Endodermal cell (in vitro differentiated cells): ENCODE measurements around the gene AMIGO2. TPM values are rescaled to one million over a fixed set of nuclear protein-coding genes. Genes with fewer than 3 reads are reported as not detected.

Experiments used
- DNase-seq: peaks from one replicate; pipeline ENCODE4 v3.0.0-alpha.2; 2017
- H3K27ac ChIP-seq: 2 replicates; pipeline ENCODE4 v1.5.1; 2013; ENCODE audit warnings: mild to moderate bottlenecking, low read depth, low read length, moderate library complexity
- H3K27me3 ChIP-seq: 2 replicates; pipeline ENCODE4 v1.6.1; 2013; ENCODE audit warnings: mild to moderate bottlenecking, low read length, moderate library complexity; ENCODE audit not compliant: insufficient read depth, control insufficient read depth, poor library complexity, severe bottlenecking
- H3K36me3 ChIP-seq: 2 replicates; pipeline ENCODE4 v1.7.0; 2013; ENCODE audit warnings: mild to moderate bottlenecking, low read length, moderate library complexity; ENCODE audit not compliant: control insufficient read depth, insufficient read depth
- H3K4me1 ChIP-seq: one replicate; pipeline ENCODE4 v1.7.0; 2013; ENCODE audit warnings: low read length; ENCODE audit not compliant: control insufficient read depth, insufficient read depth
- H3K4me3 ChIP-seq: 2 replicates; pipeline ENCODE4 v1.5.1; 2013; ENCODE audit warnings: mild to moderate bottlenecking, low read length, moderate library complexity
- H3K9ac ChIP-seq: 2 replicates; pipeline ENCODE4 v1.6.1; 2013; ENCODE audit warnings: mild to moderate bottlenecking, low read length, moderate library complexity; ENCODE audit not compliant: poor library complexity, severe bottlenecking; ENCODE audit errors: extremely low read depth
- H3K9me3 ChIP-seq: 2 replicates; pipeline ENCODE4 v1.6.1; 2013; ENCODE audit warnings: mild to moderate bottlenecking, low read length, moderate library complexity; ENCODE audit not compliant: control insufficient read depth
- H3K27ac Mint-ChIP-seq: 2 replicates; pipeline ENCODE4 v1.8.0; 2020; ENCODE audit warnings: mixed read lengths
- H3K27me3 Mint-ChIP-seq: 2 replicates; pipeline ENCODE4 v1.8.0; 2021; ENCODE audit warnings: mild to moderate bottlenecking, mixed read lengths; ENCODE audit not compliant: insufficient read depth
- H3K36me3 Mint-ChIP-seq: 2 replicates; pipeline ENCODE4 v1.8.0; 2020; ENCODE audit warnings: low read depth, mixed read lengths
- H3K4me1 Mint-ChIP-seq: 2 replicates; pipeline ENCODE4 v1.8.0; 2020; ENCODE audit warnings: mixed read lengths
- H3K4me3 Mint-ChIP-seq: 2 replicates; pipeline ENCODE4 v1.8.0; 2020; ENCODE audit warnings: mild to moderate bottlenecking, moderate library complexity, mixed read lengths
- H3K9me3 Mint-ChIP-seq: 2 replicates; pipeline ENCODE4 v1.8.0; 2020; ENCODE audit warnings: mild to moderate bottlenecking, mixed read lengths
- WGBS, 2 experiments: methylation state at CpG; one replicate each; pipeline versions ENCODE4 v1.1.5 to v1.1.7; 2013; ENCODE audit warnings: missing lambda C conversion rate in 2 of 2, mixed read lengths in 1 of 2; ENCODE audit not compliant: insufficient coverage in 1 of 2, insufficient read length in 1 of 2; 5-methylcytosine and 5-hydroxymethylcytosine counted together
- total RNA-seq, 2 donors: library from RNA; stranded (reverse); fragmentation: NEBNext Ultra II Directional in 1 of 2; extraction: Animal tissue kit (Norgen Biotek cat#: 25700) in 1 of 2; gene quantifications; 2 replicates in 1 of 2; 3 replicates in 1 of 2; pipeline ENCODE4 v1.2.1, GENCODE V29; 2021
- TF ChIP-seq, protein P1 (sequence below): fragments of 200-600 bp; sonication (generic); conservative IDR thresholded peaks from 2 replicates; pipeline ENCODE4 v1.5.0; 2021; ENCODE audit warnings: antibody characterized with exemption, mild to moderate bottlenecking

AMIGO2 gene
- total RNA-seq, 2 donors from 2014 or later = 6.4 to 7.8 TPM

DNA sequence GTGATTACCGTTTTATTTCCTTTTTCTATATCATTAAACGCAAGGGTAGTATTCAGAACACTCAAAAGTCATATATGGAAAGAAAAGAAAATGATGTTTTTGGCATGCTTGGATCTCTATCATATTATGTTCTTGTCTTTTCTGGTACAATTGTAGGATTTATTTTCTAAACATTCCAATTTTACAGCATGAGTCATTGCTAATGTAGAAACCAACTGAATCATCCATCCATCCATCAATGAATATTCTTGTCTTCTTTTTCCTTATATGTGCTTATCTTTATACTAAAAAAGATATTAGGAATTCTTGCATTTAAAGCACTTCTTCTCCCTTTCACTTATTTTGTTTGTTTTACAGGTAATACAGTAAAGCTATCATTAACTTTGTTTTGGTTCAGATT is 20.4 kb upstream of the AMIGO2 start:
- Histone ChIP-seq H3K4me1 (no peaks in the 10 kb centered on the region), H3K4me3 (no peak overlapping the region), H3K9ac (no peak overlapping the region), H3K9me3 (no peaks in the 10 kb centered on the region), H3K36me3 (no peaks in the 10 kb centered on the region), H3K27me3 (no peaks in the 10 kb centered on the region), H3K27ac (no peak overlapping the region)
- 100% methylated on average over 2 of the region's 2 CpGs; no CpG with 5 or more reads in 1 of the 2 experiments for WGBS, 2 experiments
- Mint-ChIP-seq H3K36me3 (no peaks in the 10 kb centered on the region), H3K9me3 (no peaks in the 10 kb centered on the region), H3K27me3 (no peaks in the 10 kb centered on the region), H3K4me3 (no peak overlapping the region), H3K4me1 (peaks cover 16% of the 10 kb centered on the region), H3K27ac (no peak overlapping the region)
- TF ChIP-seq, protein P1, sequence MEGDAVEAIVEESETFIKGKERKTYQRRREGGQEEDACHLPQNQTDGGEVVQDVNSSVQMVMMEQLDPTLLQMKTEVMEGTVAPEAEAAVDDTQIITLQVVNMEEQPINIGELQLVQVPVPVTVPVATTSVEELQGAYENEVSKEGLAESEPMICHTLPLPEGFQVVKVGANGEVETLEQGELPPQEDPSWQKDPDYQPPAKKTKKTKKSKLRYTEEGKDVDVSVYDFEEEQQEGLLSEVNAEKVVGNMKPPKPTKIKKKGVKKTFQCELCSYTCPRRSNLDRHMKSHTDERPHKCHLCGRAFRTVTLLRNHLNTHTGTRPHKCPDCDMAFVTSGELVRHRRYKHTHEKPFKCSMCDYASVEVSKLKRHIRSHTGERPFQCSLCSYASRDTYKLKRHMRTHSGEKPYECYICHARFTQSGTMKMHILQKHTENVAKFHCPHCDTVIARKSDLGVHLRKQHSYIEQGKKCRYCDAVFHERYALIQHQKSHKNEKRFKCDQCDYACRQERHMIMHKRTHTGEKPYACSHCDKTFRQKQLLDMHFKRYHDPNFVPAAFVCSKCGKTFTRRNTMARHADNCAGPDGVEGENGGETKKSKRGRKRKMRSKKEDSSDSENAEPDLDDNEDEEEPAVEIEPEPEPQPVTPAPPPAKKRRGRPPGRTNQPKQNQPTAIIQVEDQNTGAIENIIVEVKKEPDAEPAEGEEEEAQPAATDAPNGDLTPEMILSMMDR = no peak
- no peak for DNase-seq

DNA sequence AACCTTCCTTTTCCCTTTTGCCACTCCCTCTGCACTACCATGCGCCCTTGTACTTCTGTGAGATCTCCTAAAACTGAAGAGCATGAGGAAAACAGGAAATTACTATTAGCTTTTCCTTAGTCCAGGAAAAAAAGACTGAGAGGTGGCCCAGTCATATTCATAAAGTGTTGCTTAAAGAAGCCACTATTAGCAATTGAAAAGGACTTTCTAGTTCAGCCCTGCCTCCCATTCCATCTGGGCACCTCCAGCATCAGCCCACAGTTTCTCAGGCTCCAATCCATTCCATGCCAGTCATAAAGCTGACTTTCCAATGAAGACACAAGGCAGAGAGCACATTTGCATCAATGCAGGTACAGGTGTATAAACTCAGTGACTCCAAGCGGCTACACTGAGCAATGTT is 19.9 kb upstream of the AMIGO2 start:
- Histone ChIP-seq H3K4me3 (no peak overlapping the region), H3K36me3 (no peaks in the 10 kb centered on the region), H3K9me3 (no peaks in the 10 kb centered on the region), H3K4me1 (no peaks in the 10 kb centered on the region), H3K9ac (no peak overlapping the region), H3K27me3 (no peaks in the 10 kb centered on the region), H3K27ac (no peak overlapping the region)
- Mint-ChIP-seq H3K27ac (no peak overlapping the region), H3K4me3 (no peak overlapping the region), H3K27me3 (no peaks in the 10 kb centered on the region), H3K4me1 (peaks cover 11% of the 10 kb centered on the region), H3K36me3 (no peaks in the 10 kb centered on the region), H3K9me3 (no peaks in the 10 kb centered on the region)
- TF ChIP-seq, protein P1 = no peak
- DNase-seq = no peak
- 65% methylated on average over 2 of the region's 2 CpGs; no CpG with 5 or more reads in 1 of the 2 experiments for WGBS, 2 experiments

DNA sequence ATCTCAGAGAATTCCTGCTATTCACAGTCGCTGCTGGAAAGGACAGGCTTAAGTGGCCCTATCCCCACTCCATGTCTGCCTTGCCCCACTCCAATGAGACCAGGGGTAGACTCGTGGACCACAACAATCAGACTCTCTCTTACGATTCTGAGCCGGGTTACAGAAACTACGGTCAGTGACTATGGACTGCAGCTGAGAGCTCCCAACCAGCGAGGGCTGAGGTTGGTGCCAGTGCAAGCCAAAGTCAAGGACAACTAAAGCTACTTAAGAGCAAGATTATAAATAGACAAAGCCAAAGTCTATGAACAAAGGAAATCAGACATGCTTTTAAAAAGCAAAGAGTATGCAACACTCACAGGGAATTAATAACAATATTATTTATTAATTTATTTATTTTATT is 18.3 kb upstream of the AMIGO2 start:
- H3K27me3 Mint-ChIP-seq = no peaks in the 10 kb centered on the region
- H3K27ac ChIP-seq = no peak overlapping the region
- no peaks in the 10 kb centered on the region for H3K27me3 ChIP-seq
- no peak overlapping the region for H3K27ac Mint-ChIP-seq
- H3K4me3 ChIP-seq = no peak overlapping the region
- TF ChIP-seq, protein P1 = no peak
- 91 to 93% methylated on average over 6 of the region's 6 CpGs for WGBS, 2 experiments
- H3K4me3 Mint-ChIP-seq = no peak overlapping the region
- no peaks in the 10 kb centered on the region for H3K36me3 Mint-ChIP-seq
- H3K9ac ChIP-seq = no peak overlapping the region
- H3K4me1 ChIP-seq = no peaks in the 10 kb centered on the region
- H3K36me3 ChIP-seq = no peaks in the 10 kb centered on the region
- H3K9me3 Mint-ChIP-seq = no peaks in the 10 kb centered on the region
- no peak for DNase-seq
- no peaks in the 10 kb centered on the region for H3K9me3 ChIP-seq
- no peaks in the 10 kb centered on the region for H3K4me1 Mint-ChIP-seq
